Activated CD4-positive, alpha-beta T cell treated with anti-CD3 and anti-CD28 coated beads, Interleukin-2, amount 10 ng/mL, durations not matched to agents 24 days and 14 days (primary cell): ENCODE data around the gene SORCS1. TPM values are rescaled to one million over a fixed set of nuclear protein-coding genes. Genes with fewer than 3 reads are reported as not detected.

ENCODE experiments used
- DNase-seq: peaks from one replicate; pipeline ENCODE4 v3.0.0; 2022
- H3K27ac Mint-ChIP-seq: one replicate; pipeline ENCODE4 v1.8.0; 2022; ENCODE audit warnings: mild to moderate bottlenecking, mixed read lengths
- H3K27me3 Mint-ChIP-seq: one replicate; pipeline ENCODE4 v1.8.0; 2022; ENCODE audit warnings: mixed read lengths
- H3K36me3 Mint-ChIP-seq: one replicate; pipeline ENCODE4 v1.8.0; 2022; ENCODE audit warnings: low read depth, mild to moderate bottlenecking, mixed read lengths
- H3K4me1 Mint-ChIP-seq: one replicate; pipeline ENCODE4 v1.8.0; 2021; ENCODE audit warnings: mixed read lengths
- H3K4me3 Mint-ChIP-seq: one replicate; pipeline ENCODE4 v1.8.0; 2022; ENCODE audit warnings: mild to moderate bottlenecking, moderate library complexity, mixed read lengths
- H3K9me3 Mint-ChIP-seq: one replicate; pipeline ENCODE4 v1.8.0; 2021; ENCODE audit warnings: mixed read lengths
- intact Hi-C: fragments of 100-400 bp; cut with micrococcal nuclease; formaldehyde crosslinking; loops from one replicate; pipeline ENCODE4 v1.15.1; 2023
- total RNA-seq: library from RNA; stranded (reverse); gene quantifications from 2 replicates; pipeline ENCODE4 v1.2.3, GENCODE V29; 2022

SORCS1 gene
- total RNA-seq, 1 donor from 2014 or later, result not detected

DNA sequence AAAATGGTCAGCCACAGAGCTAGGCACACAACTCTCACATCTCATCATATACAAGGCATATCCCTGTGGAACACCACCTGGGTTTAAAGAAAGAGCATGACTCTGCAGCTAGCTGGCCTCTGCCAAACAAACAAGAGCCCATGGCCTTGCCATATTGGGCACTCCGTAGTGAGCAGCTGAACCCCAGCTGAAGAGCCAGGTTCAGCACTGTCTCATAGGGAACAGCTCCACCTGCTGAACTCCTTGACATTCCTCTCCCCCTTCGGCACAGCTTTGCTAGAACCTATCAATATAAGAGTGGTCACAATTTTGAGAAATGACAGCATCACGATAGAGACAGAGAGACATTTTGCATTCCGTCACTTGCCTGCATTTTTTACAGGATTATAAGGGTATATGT lies 20.0 kb downstream of the SORCS1 start:
- Mint-ChIP-seq H3K9me3 (peaks cover 4% of the 10 kb centered on the region), H3K4me1 (no peaks in the 10 kb centered on the region), H3K4me3 (no peak overlapping the region), H3K27ac (no peak overlapping the region), H3K36me3 (no peaks in the 10 kb centered on the region), H3K27me3 (no peaks in the 10 kb centered on the region)
- intact Hi-C loops, result no loop called here
- DNase-seq, result no peak

- no peaks in the 10 kb centered on the region for H3K4me1 Mint-ChIP-seq
- no peak overlapping the region for H3K4me3 Mint-ChIP-seq
- no peak for DNase-seq
- intact Hi-C loops, result no loop called here
- no peaks in the 10 kb centered on the region for H3K36me3 Mint-ChIP-seq
- H3K27me3 Mint-ChIP-seq, result no peaks in the 10 kb centered on the region
- H3K9me3 Mint-ChIP-seq, result no peaks in the 10 kb centered on the region
- H3K27ac Mint-ChIP-seq, result no peak overlapping the region
Observed at GRCh38 chr10:107141524-107142061, 22.9 kb downstream of the SORCS1 start.

DNA sequence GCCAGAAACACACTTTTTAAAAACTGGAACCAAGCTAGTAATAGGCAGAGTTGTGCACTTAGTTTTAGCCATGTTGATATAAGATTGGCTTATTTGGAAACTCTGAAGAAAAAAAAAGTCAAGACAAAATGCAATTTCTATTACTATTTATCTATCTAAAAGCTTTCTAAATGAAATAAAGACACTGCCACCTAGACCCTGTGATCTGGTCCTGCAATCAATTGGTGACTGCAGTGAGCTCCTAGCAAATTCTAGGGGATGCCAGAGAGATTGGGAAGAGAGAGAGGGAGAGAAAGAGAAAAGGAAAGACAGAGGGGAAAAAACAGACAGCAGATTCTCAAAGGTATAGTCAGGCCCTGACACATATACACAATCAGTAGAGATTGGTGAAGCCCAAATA lies 25.3 kb downstream of the SORCS1 start:
- Mint-ChIP-seq H3K4me1 (no peaks in the 10 kb centered on the region), H3K4me3 (no peak overlapping the region), H3K36me3 (no peaks in the 10 kb centered on the region), H3K27me3 (no peaks in the 10 kb centered on the region), H3K27ac (no peak overlapping the region), H3K9me3 (no peaks in the 10 kb centered on the region)
- intact Hi-C loops, result no loop called here
- DNase-seq, result no peak

- DNase-seq, result no peak
- no peak overlapping the region for H3K4me3 Mint-ChIP-seq
- H3K36me3 Mint-ChIP-seq, result no peaks in the 10 kb centered on the region
- H3K4me1 Mint-ChIP-seq, result no peaks in the 10 kb centered on the region
- H3K9me3 Mint-ChIP-seq, result peaks cover 8% of the 10 kb centered on the region
- intact Hi-C loops, result no loop called here
- H3K27ac Mint-ChIP-seq, result no peak overlapping the region
- no peaks in the 10 kb centered on the region for H3K27me3 Mint-ChIP-seq
Observed at GRCh38 chr10:107133656-107134055, 30.9 kb downstream of the SORCS1 start.

DNA sequence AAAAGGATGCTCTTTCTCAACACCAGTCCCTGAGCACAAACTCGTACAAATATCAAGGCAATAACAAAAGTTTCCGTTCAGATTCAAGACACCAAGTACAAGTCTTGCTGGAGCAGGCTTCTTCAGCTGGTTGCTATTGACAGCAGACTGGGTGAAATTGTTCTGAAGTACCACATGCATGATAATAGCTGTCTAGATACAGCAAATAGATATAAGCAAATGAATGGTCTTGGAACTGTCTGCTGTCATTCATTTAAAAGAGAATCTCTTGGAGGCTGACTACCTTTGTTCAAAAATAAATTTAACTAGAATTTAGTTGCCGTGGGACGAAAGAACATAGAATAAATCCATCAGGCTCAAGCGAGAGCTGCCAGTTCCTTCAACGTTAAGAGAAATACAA lies 35.5 kb downstream of the SORCS1 start:
- Mint-ChIP-seq H3K27me3 (no peaks in the 10 kb centered on the region), H3K36me3 (no peaks in the 10 kb centered on the region)

GRCh38 chr10:107126512-107127065 lies 37.9 kb downstream of the SORCS1 start:
- no peaks in the 10 kb centered on the region for H3K4me1 Mint-ChIP-seq
- DNase-seq, result no peak
- peaks cover 5% of the 10 kb centered on the region for H3K9me3 Mint-ChIP-seq
- H3K27ac Mint-ChIP-seq, result no peak overlapping the region
- H3K27me3 Mint-ChIP-seq, result no peaks in the 10 kb centered on the region
- no peaks in the 10 kb centered on the region for H3K36me3 Mint-ChIP-seq
- intact Hi-C loops, result no loop called here
- H3K4me3 Mint-ChIP-seq, result no peak overlapping the region

More for the DNA sequence above, 35.5 kb downstream of the SORCS1 start:
- H3K27ac Mint-ChIP-seq, result no peak overlapping the region
- no peak for DNase-seq
- intact Hi-C loops, result no loop called here
- H3K4me3 Mint-ChIP-seq, result no peak overlapping the region
- H3K4me1 Mint-ChIP-seq, result no peaks in the 10 kb centered on the region
- peaks cover 8% of the 10 kb centered on the region for H3K9me3 Mint-ChIP-seq

DNA sequence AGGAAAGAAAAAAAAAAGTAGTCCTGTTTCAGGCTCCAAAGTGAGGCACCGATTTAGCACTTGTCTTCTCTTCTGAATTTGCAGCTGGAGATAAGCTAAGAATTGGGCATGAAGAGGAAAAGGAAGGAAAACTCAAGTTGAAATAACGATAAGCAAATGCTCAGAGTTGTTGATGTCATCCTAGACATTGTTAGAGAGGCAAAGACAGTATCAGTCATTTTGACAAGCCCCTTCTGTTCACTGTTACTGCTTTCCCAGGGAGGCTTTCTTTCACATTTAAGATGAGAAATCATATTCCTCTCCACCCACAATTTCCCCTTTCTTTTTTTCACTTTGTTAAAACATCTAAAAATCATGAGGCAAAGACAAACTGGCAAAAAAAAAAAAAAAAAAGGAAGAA lies 41.8 kb downstream of the SORCS1 start:
- Mint-ChIP-seq H3K4me1 (no peaks in the 10 kb centered on the region), H3K4me3 (no peak overlapping the region), H3K27ac (no peak overlapping the region), H3K36me3 (no peaks in the 10 kb centered on the region), H3K27me3 (no peaks in the 10 kb centered on the region), H3K9me3 (no peaks in the 10 kb centered on the region)
- DNase-seq, result no peak
- intact Hi-C loops, result no loop called here

- H3K27me3 Mint-ChIP-seq, result no peaks in the 10 kb centered on the region
- H3K36me3 Mint-ChIP-seq, result no peaks in the 10 kb centered on the region
- DNase-seq, result no peak
- H3K27ac Mint-ChIP-seq, result no peak overlapping the region
- H3K4me1 Mint-ChIP-seq, result no peaks in the 10 kb centered on the region
- H3K9me3 Mint-ChIP-seq, result no peaks in the 10 kb centered on the region
- no peak overlapping the region for H3K4me3 Mint-ChIP-seq
- intact Hi-C loops, result no loop called here
Observed at GRCh38 chr10:107118866-107119265, 45.6 kb downstream of the SORCS1 start.

DNA sequence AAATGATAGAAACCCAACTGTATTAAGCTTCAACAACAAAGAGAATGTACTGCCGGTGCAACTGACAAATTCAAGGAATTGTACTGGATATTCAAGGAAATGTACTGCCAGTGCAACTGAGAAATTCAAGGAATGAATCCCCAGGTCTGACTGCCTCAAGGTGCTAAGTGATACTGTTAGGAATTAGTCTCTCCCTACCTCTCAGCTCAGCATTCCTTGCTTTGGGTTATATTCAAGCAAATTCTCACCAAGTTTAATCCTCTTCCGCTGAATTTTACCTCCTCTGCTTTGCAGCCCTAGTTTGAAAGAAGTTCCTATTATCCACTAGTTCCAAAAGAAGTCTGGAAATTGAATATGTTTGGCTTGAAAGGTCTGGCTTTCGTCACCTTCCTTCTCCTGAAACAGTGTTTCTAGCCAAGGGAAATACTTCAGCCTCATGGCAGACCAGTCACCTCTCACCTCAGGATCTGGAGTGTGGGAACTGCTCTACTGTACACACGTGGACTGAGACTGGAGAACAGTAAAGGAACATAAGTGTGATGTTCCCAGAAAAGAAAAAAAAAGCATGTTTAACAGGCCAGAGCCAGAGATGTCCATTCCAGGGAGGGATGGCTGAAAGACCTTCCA lies 60.4 kb downstream of the SORCS1 start:
- no peak overlapping the region for H3K27ac Mint-ChIP-seq
- no peaks in the 10 kb centered on the region for H3K36me3 Mint-ChIP-seq
- intact Hi-C loops, result no loop called here
- no peak overlapping the region for H3K4me3 Mint-ChIP-seq
- H3K4me1 Mint-ChIP-seq, result no peaks in the 10 kb centered on the region
- H3K27me3 Mint-ChIP-seq, result no peaks in the 10 kb centered on the region
- no peak for DNase-seq
- peaks cover 3% of the 10 kb centered on the region for H3K9me3 Mint-ChIP-seq

- peaks cover 3% of the 10 kb centered on the region for H3K9me3 Mint-ChIP-seq
- H3K36me3 Mint-ChIP-seq, result no peaks in the 10 kb centered on the region
- no peaks in the 10 kb centered on the region for H3K4me1 Mint-ChIP-seq
- H3K4me3 Mint-ChIP-seq, result no peak overlapping the region
- DNase-seq, result no peak
- H3K27ac Mint-ChIP-seq, result no peak overlapping the region
- intact Hi-C loops, result no loop called here
- H3K27me3 Mint-ChIP-seq, result no peaks in the 10 kb centered on the region
Observed at GRCh38 chr10:107103174-107104025, 61.1 kb downstream of the SORCS1 start.

- Mint-ChIP-seq H3K9me3 (no peaks in the 10 kb centered on the region), H3K27ac (no peak overlapping the region), H3K27me3 (no peaks in the 10 kb centered on the region), H3K4me1 (no peaks in the 10 kb centered on the region), H3K4me3 (no peak overlapping the region), H3K36me3 (no peaks in the 10 kb centered on the region)
- intact Hi-C loops, result no loop called here
- DNase-seq, result no peak
Observed at GRCh38 chr10:107098326-107098725, 66.2 kb downstream of the SORCS1 start.

GRCh38 chr10:107094824-107095522 lies 69.5 kb downstream of the SORCS1 start:
- intact Hi-C loops, result no loop called here
- H3K4me1 Mint-ChIP-seq, result no peaks in the 10 kb centered on the region
- H3K27me3 Mint-ChIP-seq, result no peaks in the 10 kb centered on the region
- no peak overlapping the region for H3K27ac Mint-ChIP-seq
- H3K36me3 Mint-ChIP-seq, result no peaks in the 10 kb centered on the region
- H3K9me3 Mint-ChIP-seq, result no peaks in the 10 kb centered on the region
- H3K4me3 Mint-ChIP-seq, result no peak overlapping the region
- DNase-seq, result no peak

DNA sequence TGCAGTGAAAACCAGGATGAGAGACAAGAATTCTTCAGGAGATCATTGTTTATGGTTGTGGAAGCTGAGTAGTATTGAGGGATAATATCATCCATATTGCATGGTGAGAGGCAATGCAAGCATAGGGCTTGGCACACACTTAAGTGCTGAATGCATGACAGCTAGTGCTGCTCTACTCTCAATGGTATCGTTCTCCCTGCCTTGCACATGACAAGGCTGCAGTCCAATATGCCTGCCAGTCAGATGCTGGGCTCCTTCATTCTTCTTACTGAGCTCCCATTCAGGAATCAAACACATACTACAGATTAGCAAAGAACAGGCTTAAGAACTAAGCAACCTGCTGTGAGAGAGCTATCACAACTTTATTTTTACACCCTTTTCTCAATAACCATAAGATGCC lies 72.2 kb downstream of the SORCS1 start:
- H3K9me3 Mint-ChIP-seq, result no peaks in the 10 kb centered on the region
- no peak overlapping the region for H3K4me3 Mint-ChIP-seq
- H3K27ac Mint-ChIP-seq, result no peak overlapping the region
- H3K27me3 Mint-ChIP-seq, result no peaks in the 10 kb centered on the region
- DNase-seq, result no peak
- intact Hi-C loops, result no loop called here
- no peaks in the 10 kb centered on the region for H3K36me3 Mint-ChIP-seq
- no peaks in the 10 kb centered on the region for H3K4me1 Mint-ChIP-seq

- H3K36me3 Mint-ChIP-seq, result no peaks in the 10 kb centered on the region
- intact Hi-C loops, result no loop called here
- no peaks in the 10 kb centered on the region for H3K9me3 Mint-ChIP-seq
- H3K4me3 Mint-ChIP-seq, result no peak overlapping the region
- no peak overlapping the region for H3K27ac Mint-ChIP-seq
- no peak for DNase-seq
- H3K27me3 Mint-ChIP-seq, result no peaks in the 10 kb centered on the region
- H3K4me1 Mint-ChIP-seq, result no peaks in the 10 kb centered on the region
Observed at GRCh38 chr10:107091126-107091525, 73.4 kb downstream of the SORCS1 start.
